ENCODE results near the gene SPATA6. TPM values are rescaled to one million over a fixed set of nuclear protein-coding genes. Genes with fewer than 3 reads are reported as not detected.
"Not testable (repeated sequence)": the region's sequence is repeated elsewhere in the genome, so short reads cannot be mapped to it uniquely, and the experiment has no call there.

The SPATA6 gene
- polyA plus RNA-seq, 3 donors, result 7.4 to 8.0 (median 7.8) TPM

GRCh38 chr1:48442864-48443619 is 29.0 kb downstream of the SPATA6 start:
- no peaks in the 10 kb centered on the region for H3K36me3 ChIP-seq (replicated peaks in 1 of 2; ENCODE audit: control insufficient read depth in 1 of 2, insufficient read depth in 2 of 2, low read length in 2 of 2)
- Mint-ChIP-seq H3K27me3 (ENCODE audit: low read depth in 3 of 3) (peaks cover 0 to 11% (median 0%) of the 10 kb centered on the region in 3 donors), H3K9me3 (peaks cover 23 to 51% (median 37%) of the 10 kb centered on the region in 7 donors), H3K27ac (peak overlapping the region in 1 of 7 donors; percentile 52), H3K4me1 (no peaks in the 10 kb centered on the region), H3K36me3 (peaks cover 8 to 10% of the 10 kb centered on the region in 2 donors), H3K4me3 (no peak overlapping the region)
- peaks cover 12 to 30% of the 10 kb centered on the region in 2 donors for H3K9me3 ChIP-seq (replicated peaks in 1 of 2; ENCODE audit: control insufficient read depth in 1 of 2, insufficient read depth in 1 of 2, low read length in 2 of 2)
- H3K4me3 ChIP-seq (replicated peaks in 1 of 3; ENCODE audit: low read depth in 2 of 3, low read length in 3 of 3), result no peak overlapping the region
- no peak for DNase-seq
- no peak overlapping the region for H3K9ac ChIP-seq (ENCODE audit: insufficient read depth, low read length, poor library complexity, severe bottlenecking)
- intact Hi-C loops (cut with micrococcal nuclease), result no loop called here
- H3K79me2 ChIP-seq (ENCODE audit: insufficient read depth, low read length), result no peaks in the 10 kb centered on the region
- H3K27ac ChIP-seq (ENCODE audit: low read depth in 1 of 2, low read length in 2 of 2), result no peak overlapping the region
- no peak overlapping the region for H3K4me2 ChIP-seq (replicated peaks; ENCODE audit: extremely low read depth, low read length, poor library complexity, severe bottlenecking)
- no peaks in the 10 kb centered on the region for H4K20me1 ChIP-seq (ENCODE audit: insufficient read depth, low read length)
- no peak overlapping the region for H2AFZ ChIP-seq (ENCODE audit: insufficient read depth, low read depth, low read length, poor library complexity, severe bottlenecking)
- 100% methylated on average over 1 of the region's 6 CpGs for WGBS (ENCODE audit: insufficient coverage)
- TF ChIP-seq CTCF (IDR thresholded peaks at IDR 0.05), result no peak
- no peaks in the 10 kb centered on the region for H3K4me1 ChIP-seq (ENCODE audit: control insufficient read depth in 1 of 2, insufficient read depth in 2 of 2, low read length in 2 of 2)
- no peaks in the 10 kb centered on the region for H3K27me3 ChIP-seq (ENCODE audit: control insufficient read depth in 2 of 2, insufficient read depth in 2 of 2, low read length in 2 of 2)

- DNase-seq; H3K79me2 ChIP-seq (ENCODE audit: insufficient read depth, low read length); H3K36me3 Mint-ChIP-seq; H3K4me1 Mint-ChIP-seq; H3K4me1 ChIP-seq (ENCODE audit: control insufficient read depth in 1 of 2, insufficient read depth in 2 of 2, low read length in 2 of 2); H3K9ac ChIP-seq (ENCODE audit: insufficient read depth, low read length, poor library complexity, severe bottlenecking); H3K27me3 ChIP-seq (ENCODE audit: control insufficient read depth in 2 of 2, insufficient read depth in 2 of 2, low read length in 2 of 2); H3K27ac ChIP-seq (ENCODE audit: low read depth in 1 of 2, low read length in 2 of 2); H3K27me3 Mint-ChIP-seq (ENCODE audit: low read depth in 3 of 3); H3K27ac Mint-ChIP-seq; H3K4me2 ChIP-seq (replicated peaks; ENCODE audit: extremely low read depth, low read length, poor library complexity, severe bottlenecking); intact Hi-C loops (cut with micrococcal nuclease); H3K4me3 ChIP-seq (replicated peaks in 1 of 3; ENCODE audit: low read depth in 2 of 3, low read length in 3 of 3); H4K20me1 ChIP-seq (ENCODE audit: insufficient read depth, low read length); H3K36me3 ChIP-seq (replicated peaks in 1 of 2; ENCODE audit: control insufficient read depth in 1 of 2, insufficient read depth in 2 of 2, low read length in 2 of 2); H3K4me3 Mint-ChIP-seq; H2AFZ ChIP-seq (ENCODE audit: insufficient read depth, low read depth, low read length, poor library complexity, severe bottlenecking): not testable (repeated sequence)
- peaks cover 25 to 53% (median 43%) of the 10 kb centered on the region in 7 donors for H3K9me3 Mint-ChIP-seq
- H3K9me3 ChIP-seq (replicated peaks in 1 of 2; ENCODE audit: control insufficient read depth in 1 of 2, insufficient read depth in 1 of 2, low read length in 2 of 2), result peaks cover 15 to 32% of the 10 kb centered on the region in 2 donors
- 100% methylated on average over 1 of the region's 3 CpGs for WGBS (ENCODE audit: insufficient coverage)
These were observed 31.2 kb downstream of the SPATA6 start for GRCh38 chr1:48440786-48441185.

All from CD14-positive monocyte (primary cell).